Measurements from ENCODE around the gene HMGB4.

Gene HMGB4

GRCh38 chr1:33842348-33842747 is 21.5 kb upstream of the HMGB4 start:
- TF ChIP-seq, protein P1, sequence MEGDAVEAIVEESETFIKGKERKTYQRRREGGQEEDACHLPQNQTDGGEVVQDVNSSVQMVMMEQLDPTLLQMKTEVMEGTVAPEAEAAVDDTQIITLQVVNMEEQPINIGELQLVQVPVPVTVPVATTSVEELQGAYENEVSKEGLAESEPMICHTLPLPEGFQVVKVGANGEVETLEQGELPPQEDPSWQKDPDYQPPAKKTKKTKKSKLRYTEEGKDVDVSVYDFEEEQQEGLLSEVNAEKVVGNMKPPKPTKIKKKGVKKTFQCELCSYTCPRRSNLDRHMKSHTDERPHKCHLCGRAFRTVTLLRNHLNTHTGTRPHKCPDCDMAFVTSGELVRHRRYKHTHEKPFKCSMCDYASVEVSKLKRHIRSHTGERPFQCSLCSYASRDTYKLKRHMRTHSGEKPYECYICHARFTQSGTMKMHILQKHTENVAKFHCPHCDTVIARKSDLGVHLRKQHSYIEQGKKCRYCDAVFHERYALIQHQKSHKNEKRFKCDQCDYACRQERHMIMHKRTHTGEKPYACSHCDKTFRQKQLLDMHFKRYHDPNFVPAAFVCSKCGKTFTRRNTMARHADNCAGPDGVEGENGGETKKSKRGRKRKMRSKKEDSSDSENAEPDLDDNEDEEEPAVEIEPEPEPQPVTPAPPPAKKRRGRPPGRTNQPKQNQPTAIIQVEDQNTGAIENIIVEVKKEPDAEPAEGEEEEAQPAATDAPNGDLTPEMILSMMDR (IDR thresholded peaks at IDR 0.05; ENCODE audit: control insufficient read depth, extremely low read depth, insufficient read depth): peak; percentile 22; the same call in 1 of the 2 replicates
- DNase-seq (ENCODE audit: low read depth): no peak
- no peak overlapping the region for H3K4me3 ChIP-seq (ENCODE audit: low read depth, low read length)

DNA sequence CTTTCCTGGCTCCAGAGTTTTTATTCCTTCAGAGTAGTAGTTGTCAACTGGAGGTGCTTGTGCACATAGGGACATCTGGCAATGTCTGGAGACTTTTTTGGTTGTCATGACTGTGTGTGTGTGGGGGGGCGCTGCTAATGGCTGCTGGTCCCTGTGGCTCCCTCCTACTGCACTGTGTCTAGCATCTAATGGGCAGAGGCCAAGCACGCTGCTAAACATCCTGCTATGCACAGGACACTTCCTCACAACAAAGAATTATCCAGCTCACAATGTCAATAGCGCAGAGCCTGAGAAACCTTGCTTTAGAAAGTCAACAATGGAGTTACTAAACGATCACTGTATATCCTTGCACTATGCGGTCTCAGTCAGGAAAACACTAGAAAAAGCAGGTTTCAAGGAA is 19.7 kb upstream of the HMGB4 start:
- no peak for DNase-seq (ENCODE audit: low read depth)
- H3K4me3 ChIP-seq (ENCODE audit: low read depth, low read length): no peak overlapping the region
- TF ChIP-seq, protein P1 (IDR thresholded peaks at IDR 0.05; ENCODE audit: control insufficient read depth, extremely low read depth, insufficient read depth): no peak

DNA sequence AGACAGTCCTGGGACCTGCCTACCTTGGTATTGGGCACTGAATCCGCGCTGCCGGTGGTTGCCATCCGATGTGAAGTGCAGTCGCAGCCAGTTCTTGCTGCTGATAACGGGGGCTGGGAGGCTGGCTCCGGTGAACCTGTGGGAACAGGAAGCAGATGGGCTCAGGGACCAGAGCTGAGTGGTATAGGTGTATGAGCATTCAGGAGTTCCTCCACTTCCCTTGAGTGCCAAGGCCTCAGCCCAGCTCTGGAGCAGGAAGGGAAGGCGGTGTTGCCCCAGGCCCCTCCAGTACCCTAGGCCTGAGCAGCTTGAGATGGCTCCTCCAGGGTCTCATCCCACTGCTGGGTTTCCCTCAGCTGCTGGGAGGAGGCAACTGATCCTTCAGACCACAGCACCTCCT is 17.0 kb upstream of the HMGB4 start:
- no peak overlapping the region for H3K4me3 ChIP-seq (ENCODE audit: low read depth, low read length)
- TF ChIP-seq, protein P1 (IDR thresholded peaks at IDR 0.05; ENCODE audit: control insufficient read depth, extremely low read depth, insufficient read depth): no peak
- DNase-seq (ENCODE audit: low read depth): no peak

- TF ChIP-seq, protein P1 (IDR thresholded peaks at IDR 0.05; ENCODE audit: control insufficient read depth, extremely low read depth, insufficient read depth): no peak
- no peak overlapping the region for H3K4me3 ChIP-seq (ENCODE audit: low read depth, low read length)
- no peak for DNase-seq (ENCODE audit: low read depth)
Observed at GRCh38 chr1:33848205-33848937, 15.5 kb upstream of the HMGB4 start.

DNA sequence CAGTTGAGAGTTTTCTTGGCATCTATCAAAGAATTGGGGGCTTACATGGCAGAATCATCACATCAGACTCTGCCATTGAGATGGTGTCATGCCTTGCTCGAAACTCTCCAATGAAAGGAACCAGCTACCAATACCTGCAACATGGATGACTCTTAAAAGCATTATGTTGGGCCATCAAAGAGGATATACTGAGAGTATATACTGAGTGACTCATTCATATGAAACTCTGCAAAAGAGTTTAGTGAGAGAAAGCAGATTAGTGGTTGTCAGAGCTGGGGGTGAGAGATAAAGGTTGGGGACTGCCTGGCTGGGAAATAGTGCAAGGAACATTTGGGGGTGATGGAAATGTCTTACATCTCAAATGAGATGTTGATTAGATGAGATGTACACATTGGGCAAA is 14.7 kb upstream of the HMGB4 start:
- TF ChIP-seq, protein P1 (IDR thresholded peaks at IDR 0.05; ENCODE audit: control insufficient read depth, extremely low read depth, insufficient read depth): no peak
- no peak for DNase-seq (ENCODE audit: low read depth)
- no peak overlapping the region for H3K4me3 ChIP-seq (ENCODE audit: low read depth, low read length)

- no peak for DNase-seq (ENCODE audit: low read depth)
- TF ChIP-seq, protein P1 (IDR thresholded peaks at IDR 0.05; ENCODE audit: control insufficient read depth, extremely low read depth, insufficient read depth): no peak
- H3K4me3 ChIP-seq (ENCODE audit: low read depth, low read length): no peak overlapping the region
Observed at GRCh38 chr1:33850481-33850880, 13.4 kb upstream of the HMGB4 start.

- TF ChIP-seq, protein P1 (IDR thresholded peaks at IDR 0.05; ENCODE audit: control insufficient read depth, extremely low read depth, insufficient read depth): no peak
- no peak for DNase-seq (ENCODE audit: low read depth)
- no peak overlapping the region for H3K4me3 ChIP-seq (ENCODE audit: low read depth, low read length)
Observed at GRCh38 chr1:33852711-33853110, 11.2 kb upstream of the HMGB4 start.
